Neural progenitor cell (in vitro differentiated cells): ENCODE measurements around the gene ACACB.

ENCODE experiments used
- EZH2 ChIP-seq: fragments of 200-600 bp; sonication (generic); IDR thresholded peaks from 2 replicates; pipeline ENCODE4 v1.6.1; 2017; ENCODE audit warnings: antibody characterized with exemption, mild to moderate bottlenecking, moderate library complexity
- EZH2phosphoT487 ChIP-seq: fragments of 200-600 bp; sonication (generic); IDR thresholded peaks from 2 replicates; pipeline ENCODE4 v1.6.1; 2017; ENCODE audit warnings: antibody characterized with exemption
- TF ChIP-seq, protein P1 (sequence below): fragments of 200-600 bp; sonication (generic); IDR thresholded peaks from 2 replicates; pipeline ENCODE4 v1.5.1; 2017; ENCODE audit warnings: antibody characterized with exemption, mild to moderate bottlenecking

DNA sequence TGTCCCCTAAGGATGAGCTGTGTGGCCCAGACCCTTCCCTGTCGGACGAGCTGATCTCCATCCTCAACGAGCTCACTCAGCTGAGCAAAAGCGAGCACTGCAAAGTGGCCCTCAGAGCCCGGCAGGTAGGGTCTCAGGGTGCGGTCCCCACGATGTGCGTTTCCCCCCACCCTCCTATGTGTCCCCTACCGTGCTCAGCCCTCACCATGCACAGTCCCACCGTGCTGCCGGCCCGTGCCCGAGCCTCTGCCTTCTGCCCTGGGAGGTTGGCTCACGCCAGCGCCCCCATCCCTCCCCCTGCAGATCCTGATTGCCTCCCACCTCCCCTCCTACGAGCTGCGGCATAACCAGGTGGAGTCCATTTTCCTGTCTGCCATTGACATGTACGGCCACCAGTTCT is 106.1 kb downstream of the ACACB start:
- TF ChIP-seq, protein P1, sequence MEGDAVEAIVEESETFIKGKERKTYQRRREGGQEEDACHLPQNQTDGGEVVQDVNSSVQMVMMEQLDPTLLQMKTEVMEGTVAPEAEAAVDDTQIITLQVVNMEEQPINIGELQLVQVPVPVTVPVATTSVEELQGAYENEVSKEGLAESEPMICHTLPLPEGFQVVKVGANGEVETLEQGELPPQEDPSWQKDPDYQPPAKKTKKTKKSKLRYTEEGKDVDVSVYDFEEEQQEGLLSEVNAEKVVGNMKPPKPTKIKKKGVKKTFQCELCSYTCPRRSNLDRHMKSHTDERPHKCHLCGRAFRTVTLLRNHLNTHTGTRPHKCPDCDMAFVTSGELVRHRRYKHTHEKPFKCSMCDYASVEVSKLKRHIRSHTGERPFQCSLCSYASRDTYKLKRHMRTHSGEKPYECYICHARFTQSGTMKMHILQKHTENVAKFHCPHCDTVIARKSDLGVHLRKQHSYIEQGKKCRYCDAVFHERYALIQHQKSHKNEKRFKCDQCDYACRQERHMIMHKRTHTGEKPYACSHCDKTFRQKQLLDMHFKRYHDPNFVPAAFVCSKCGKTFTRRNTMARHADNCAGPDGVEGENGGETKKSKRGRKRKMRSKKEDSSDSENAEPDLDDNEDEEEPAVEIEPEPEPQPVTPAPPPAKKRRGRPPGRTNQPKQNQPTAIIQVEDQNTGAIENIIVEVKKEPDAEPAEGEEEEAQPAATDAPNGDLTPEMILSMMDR, result no peak
- TF ChIP-seq EZH2 (no peak), EZH2phosphoT487 (no peak)
